IMR-90 (cell line): ENCODE results near the gene MREG. TPM values are rescaled to one million over a fixed set of nuclear protein-coding genes. Genes with fewer than 3 reads are reported as not detected.

ENCODE experiments used
- polyA plus RNA-seq, 3 experiments: library from polyadenylated mRNA; depleted of rRNA; stranded (reverse); fragments of >200 nt; gene quantifications; 2 replicates each; pipeline ENCODE4 v1.2.3, GENCODE V29; 2012; ENCODE audit warnings: low replicate concordance in 1 of 3
- total RNA-seq: library from RNA; depleted of rRNA; stranded (reverse); fragments of >200 nt; gene quantifications from 2 replicates; pipeline ENCODE4 v1.2.3, GENCODE V29; 2012; rRNA removed

Gene MREG
- total and polyA plus RNA-seq, 2 of the 4 experiments (the other 2 are of a cell fraction) = 1.0 to 1.8 TPM

Other genes starting within 250 kb of the MREG start
- gene PECR, start 68.3 kb upstream of the MREG start, total RNA-seq = 13.3 and 17.7 TPM in 2 replicates
- 11.4 and 12.8 TPM in 2 replicates for gene PECR, start 68.3 kb upstream of the MREG start, polyA plus RNA-seq (2012; rRNA removed)
- gene TMEM169, start 68.4 kb upstream of the MREG start, total RNA-seq = 0.54 and 0.83 TPM in 2 replicates
- gene TMEM169, start 68.4 kb upstream of the MREG start, polyA plus RNA-seq (2012; rRNA removed) = 0.15 and 0.17 TPM in 2 replicates
- gene XRCC5, start 95.8 kb upstream of the MREG start, total RNA-seq = 352 and 509 TPM in 2 replicates
- gene XRCC5, start 95.8 kb upstream of the MREG start, polyA plus RNA-seq (2012; rRNA removed) = 144 and 156 TPM in 2 replicates